Activated naive CD4-positive, alpha-beta T cell treated with anti-CD3 and anti-CD28 coated beads, Interleukin-2, amount 50 U/mL, for 24 hours (primary cell): Measurements from ENCODE around the gene CDC42SE2.
"Not testable (repeated sequence)": the region's sequence is repeated elsewhere in the genome, so short reads cannot be mapped to it uniquely, and the experiment has no call there.

Source experiments
- H3K27ac Mint-ChIP-seq: one replicate; pipeline ENCODE4 v1.8.0; 2021; ENCODE audit warnings: mild to moderate bottlenecking, mixed read lengths
- H3K27me3 Mint-ChIP-seq: one replicate; pipeline ENCODE4 v1.8.0; 2021; ENCODE audit warnings: mixed read lengths
- H3K36me3 Mint-ChIP-seq: one replicate; pipeline ENCODE4 v1.8.0; 2021; ENCODE audit warnings: mixed read lengths
- H3K4me1 Mint-ChIP-seq: one replicate; pipeline ENCODE4 v1.8.0; 2021; ENCODE audit warnings: mixed read lengths
- H3K4me3 Mint-ChIP-seq: one replicate; pipeline ENCODE4 v1.8.0; 2021; ENCODE audit warnings: mild to moderate bottlenecking, mixed read lengths
- H3K9me3 Mint-ChIP-seq: one replicate; pipeline ENCODE4 v1.8.0; 2021; ENCODE audit warnings: mixed read lengths

The CDC42SE2 gene

GRCh38 chr5:131281133-131281867 lies 17.4 kb downstream of the CDC42SE2 start:
- H3K9me3 Mint-ChIP-seq = no peaks in the 10 kb centered on the region
- H3K4me1 Mint-ChIP-seq = peaks cover 81% of the 10 kb centered on the region
- peak overlapping the region; percentile 91 for H3K4me3 Mint-ChIP-seq
- no peaks in the 10 kb centered on the region for H3K27me3 Mint-ChIP-seq
- H3K27ac Mint-ChIP-seq = peak overlapping the region; percentile 94
- peaks cover 4% of the 10 kb centered on the region for H3K36me3 Mint-ChIP-seq

GRCh38 chr5:131281868-131282234 lies 18.0 kb downstream of the CDC42SE2 start:
- Mint-ChIP-seq H3K27ac (peak overlapping the region; percentile 94), H3K9me3 (no peaks in the 10 kb centered on the region), H3K27me3 (no peaks in the 10 kb centered on the region), H3K4me3 (peak overlapping the region; percentile 91), H3K4me1 (peaks cover 87% of the 10 kb centered on the region), H3K36me3 (peaks cover 4% of the 10 kb centered on the region)

- H3K27me3 Mint-ChIP-seq = no peaks in the 10 kb centered on the region
- H3K36me3 Mint-ChIP-seq = peaks cover 4% of the 10 kb centered on the region
- H3K9me3 Mint-ChIP-seq = no peaks in the 10 kb centered on the region
- H3K4me3 Mint-ChIP-seq = peak overlapping the region; percentile 91
- H3K4me1 Mint-ChIP-seq = peaks cover 85% of the 10 kb centered on the region
- peak overlapping the region; percentile 94 for H3K27ac Mint-ChIP-seq
Observed at GRCh38 chr5:131282235-131282634, 18.4 kb downstream of the CDC42SE2 start.

GRCh38 chr5:131285703-131286399 lies 22.0 kb downstream of the CDC42SE2 start:
- peak overlapping the region; percentile 85 for H3K27ac Mint-ChIP-seq
- peak overlapping the region; percentile 20 for H3K4me3 Mint-ChIP-seq
- no peaks in the 10 kb centered on the region for H3K9me3 Mint-ChIP-seq
- H3K27me3 Mint-ChIP-seq = no peaks in the 10 kb centered on the region
- H3K36me3 Mint-ChIP-seq = peaks cover 7% of the 10 kb centered on the region
- peaks cover 76% of the 10 kb centered on the region for H3K4me1 Mint-ChIP-seq

DNA sequence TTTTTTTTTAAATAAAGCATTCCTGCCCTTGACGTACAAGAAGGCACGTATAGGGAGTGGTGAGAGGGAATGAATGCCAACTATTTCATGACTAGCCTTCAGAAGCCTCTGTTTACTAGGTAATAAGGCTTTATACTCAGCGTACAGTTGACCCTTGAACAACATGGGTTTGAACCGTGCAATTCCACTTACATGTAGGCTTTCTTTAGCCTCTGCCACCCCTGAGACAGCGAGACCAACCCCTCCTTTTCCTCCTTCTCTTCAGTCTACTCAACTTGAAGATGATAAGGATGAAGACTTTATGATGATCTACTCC lies 22.5 kb downstream of the CDC42SE2 start:
- Mint-ChIP-seq H3K27ac (peak overlapping the region; percentile 79), H3K27me3 (no peaks in the 10 kb centered on the region), H3K4me3 (no peak overlapping the region), H3K9me3 (no peaks in the 10 kb centered on the region), H3K4me1 (peaks cover 76% of the 10 kb centered on the region), H3K36me3 (peaks cover 7% of the 10 kb centered on the region)

GRCh38 chr5:131288328-131288727 lies 24.5 kb downstream of the CDC42SE2 start:
- H3K27ac Mint-ChIP-seq = peak overlapping the region; percentile 98
- no peaks in the 10 kb centered on the region for H3K27me3 Mint-ChIP-seq
- H3K36me3 Mint-ChIP-seq = peaks cover 8% of the 10 kb centered on the region
- peak overlapping the region; percentile 92 for H3K4me3 Mint-ChIP-seq
- no peaks in the 10 kb centered on the region for H3K9me3 Mint-ChIP-seq
- peaks cover 70% of the 10 kb centered on the region for H3K4me1 Mint-ChIP-seq

- Mint-ChIP-seq H3K36me3 (peaks cover 13% of the 10 kb centered on the region), H3K27ac (peak overlapping the region; percentile 98)
Observed at GRCh38 chr5:131289738-131290137, 25.9 kb downstream of the CDC42SE2 start.

DNA sequence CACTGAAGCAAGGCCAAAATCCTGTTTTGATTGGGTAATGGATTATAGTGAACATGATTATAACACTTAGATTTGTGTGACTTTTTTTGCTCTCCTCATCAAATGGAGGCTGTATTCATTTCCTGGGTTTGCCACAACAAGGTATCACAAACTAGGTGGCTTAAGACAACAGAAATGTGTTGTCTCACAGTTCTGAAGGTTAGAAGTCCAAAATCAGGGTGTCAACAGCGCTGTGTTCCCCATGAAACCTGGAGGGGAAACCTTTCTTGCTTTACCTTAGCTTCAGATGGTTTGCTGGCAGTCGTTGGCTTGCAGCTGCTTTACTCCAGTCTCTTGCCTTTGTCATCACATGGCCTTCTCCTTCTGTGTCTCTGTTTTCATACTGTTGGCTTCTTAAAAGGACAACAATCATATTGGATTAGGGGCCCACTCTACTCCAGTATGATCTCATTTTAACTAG lies 32.4 kb downstream of the CDC42SE2 start:
- peak overlapping the region; percentile 63 for H3K27ac Mint-ChIP-seq
- peak overlapping the region; percentile 61 for H3K4me3 Mint-ChIP-seq
- H3K9me3 Mint-ChIP-seq = no peaks in the 10 kb centered on the region
- peaks cover 73% of the 10 kb centered on the region for H3K4me1 Mint-ChIP-seq
- no peaks in the 10 kb centered on the region for H3K27me3 Mint-ChIP-seq
- H3K36me3 Mint-ChIP-seq = peaks cover 19% of the 10 kb centered on the region

More at GRCh38 chr5:131289738-131290137, 25.9 kb downstream of the CDC42SE2 start:
- Mint-ChIP-seq H3K9me3 (no peaks in the 10 kb centered on the region), H3K4me3 (peak overlapping the region; percentile 92), H3K27me3 (no peaks in the 10 kb centered on the region), H3K4me1 (peaks cover 71% of the 10 kb centered on the region)

DNA sequence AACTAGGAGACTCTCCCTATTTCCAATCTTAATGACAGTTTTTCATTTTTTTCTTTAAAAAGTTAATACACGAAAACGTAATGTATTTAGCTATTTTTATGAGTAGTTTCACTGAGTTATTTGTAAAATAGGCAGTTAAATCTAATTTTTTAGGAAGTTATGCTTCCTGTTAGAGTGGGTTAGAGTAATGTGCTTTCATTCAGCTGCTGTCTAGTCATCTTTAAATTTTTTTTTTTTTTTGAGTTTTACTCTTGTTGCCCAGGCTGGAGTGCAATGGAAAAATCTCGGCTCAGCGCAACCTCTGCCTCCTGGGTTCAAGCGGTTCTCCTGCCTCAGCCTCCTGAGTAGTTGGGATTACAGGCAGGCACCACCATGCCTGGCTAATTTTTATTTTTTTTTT lies 34.0 kb downstream of the CDC42SE2 start:
- no peaks in the 10 kb centered on the region for H3K27me3 Mint-ChIP-seq
- H3K27ac Mint-ChIP-seq = no peak overlapping the region
- H3K9me3 Mint-ChIP-seq = no peaks in the 10 kb centered on the region
- peaks cover 16% of the 10 kb centered on the region for H3K36me3 Mint-ChIP-seq
- H3K4me3 Mint-ChIP-seq = no peak overlapping the region
- H3K4me1 Mint-ChIP-seq = peaks cover 71% of the 10 kb centered on the region

GRCh38 chr5:131299465-131299864 lies 35.6 kb downstream of the CDC42SE2 start:
- H3K4me3 Mint-ChIP-seq = peak overlapping the region; percentile 23

GRCh38 chr5:131302506-131302905 lies 38.7 kb downstream of the CDC42SE2 start:
- peaks cover 12% of the 10 kb centered on the region for H3K36me3 Mint-ChIP-seq
- peak overlapping the region; percentile 8 for H3K4me3 Mint-ChIP-seq
- peak overlapping the region; percentile 38 for H3K27ac Mint-ChIP-seq
- H3K9me3 Mint-ChIP-seq = no peaks in the 10 kb centered on the region
- H3K4me1 Mint-ChIP-seq = peaks cover 71% of the 10 kb centered on the region
- no peaks in the 10 kb centered on the region for H3K27me3 Mint-ChIP-seq

More at GRCh38 chr5:131299465-131299864, 35.6 kb downstream of the CDC42SE2 start:
- no peaks in the 10 kb centered on the region for H3K9me3 Mint-ChIP-seq
- no peaks in the 10 kb centered on the region for H3K27me3 Mint-ChIP-seq
- peak overlapping the region; percentile 98 for H3K27ac Mint-ChIP-seq
- H3K4me1 Mint-ChIP-seq = peaks cover 73% of the 10 kb centered on the region
- peaks cover 16% of the 10 kb centered on the region for H3K36me3 Mint-ChIP-seq

DNA sequence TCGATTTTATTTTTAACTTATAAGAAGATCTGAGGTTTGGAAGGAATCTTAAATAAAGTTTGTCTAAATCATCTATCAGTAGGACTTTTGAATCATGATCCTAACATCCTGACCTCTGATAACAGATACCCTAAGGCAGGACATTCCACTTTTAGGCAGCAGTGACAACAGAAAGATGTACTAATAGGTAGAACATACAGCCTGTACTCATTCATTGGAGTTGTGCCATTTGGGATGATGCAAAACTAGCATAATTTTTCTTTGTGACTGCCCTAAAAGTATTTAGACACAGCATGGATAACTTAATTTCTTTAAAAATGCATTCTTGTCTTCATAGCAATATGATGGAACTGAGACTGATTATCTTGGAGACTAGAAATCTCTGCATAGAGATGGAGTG lies 39.7 kb downstream of the CDC42SE2 start:
- H3K4me1 Mint-ChIP-seq = peaks cover 75% of the 10 kb centered on the region
- peak overlapping the region; percentile 1 for H3K27ac Mint-ChIP-seq
- peaks cover 14% of the 10 kb centered on the region for H3K36me3 Mint-ChIP-seq
- peak overlapping the region; percentile 17 for H3K4me3 Mint-ChIP-seq
- no peaks in the 10 kb centered on the region for H3K9me3 Mint-ChIP-seq
- H3K27me3 Mint-ChIP-seq = no peaks in the 10 kb centered on the region

DNA sequence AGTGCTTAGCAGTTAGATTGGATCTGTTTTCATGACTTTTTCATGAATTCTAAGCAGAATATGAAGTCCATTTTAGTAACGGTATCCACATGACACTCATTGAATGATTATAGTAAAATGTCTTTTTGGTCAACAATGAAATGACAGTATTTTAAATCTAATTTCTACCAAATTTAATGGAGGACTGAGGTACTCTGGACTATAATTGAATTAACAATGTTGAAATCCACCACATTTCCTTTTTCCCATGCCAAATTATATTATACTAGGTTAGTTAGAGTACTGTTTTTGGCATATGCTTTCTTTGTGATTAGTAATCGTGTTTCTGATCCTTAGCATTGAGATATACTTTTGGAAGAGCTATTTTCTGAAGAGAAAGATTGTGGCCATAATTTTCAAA lies 40.6 kb downstream of the CDC42SE2 start:
- Mint-ChIP-seq H3K36me3 (peaks cover 12% of the 10 kb centered on the region), H3K27me3 (no peaks in the 10 kb centered on the region), H3K4me1 (peaks cover 69% of the 10 kb centered on the region), H3K4me3 (peak overlapping the region; percentile 27), H3K27ac (peak overlapping the region; percentile 95), H3K9me3 (no peaks in the 10 kb centered on the region)

DNA sequence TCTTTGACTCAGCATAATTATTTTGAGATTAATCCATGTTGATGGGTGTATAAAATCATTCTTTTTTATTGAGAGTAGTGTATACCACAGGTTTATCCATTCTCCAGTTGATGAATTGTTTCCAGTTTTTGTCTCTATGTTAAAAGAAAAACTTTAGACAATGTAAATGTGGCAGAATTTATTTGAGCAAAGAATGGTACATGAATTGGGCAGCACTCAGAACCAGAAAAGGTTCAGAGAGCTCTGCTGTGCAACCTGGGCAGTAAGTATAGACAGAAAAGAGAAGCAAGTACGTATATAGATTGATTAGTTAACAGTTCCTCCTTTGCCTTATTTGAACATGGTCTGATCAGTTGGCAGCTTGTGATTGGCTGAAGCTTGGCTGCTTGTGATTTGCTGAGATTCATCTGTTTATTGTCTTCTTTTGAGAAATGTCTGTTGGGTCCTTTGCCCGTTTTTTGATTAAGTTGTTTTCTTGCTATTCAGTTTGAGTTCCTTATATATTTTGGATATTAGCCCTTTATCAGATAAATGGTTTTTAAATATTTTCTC lies 41.4 kb downstream of the CDC42SE2 start:
- Mint-ChIP-seq H3K4me1 (peaks cover 68% of the 10 kb centered on the region), H3K9me3 (no peaks in the 10 kb centered on the region), H3K36me3 (peaks cover 11% of the 10 kb centered on the region), H3K27me3 (no peaks in the 10 kb centered on the region), H3K27ac (peak overlapping the region; percentile 86), H3K4me3 (peak overlapping the region; percentile 43)

DNA sequence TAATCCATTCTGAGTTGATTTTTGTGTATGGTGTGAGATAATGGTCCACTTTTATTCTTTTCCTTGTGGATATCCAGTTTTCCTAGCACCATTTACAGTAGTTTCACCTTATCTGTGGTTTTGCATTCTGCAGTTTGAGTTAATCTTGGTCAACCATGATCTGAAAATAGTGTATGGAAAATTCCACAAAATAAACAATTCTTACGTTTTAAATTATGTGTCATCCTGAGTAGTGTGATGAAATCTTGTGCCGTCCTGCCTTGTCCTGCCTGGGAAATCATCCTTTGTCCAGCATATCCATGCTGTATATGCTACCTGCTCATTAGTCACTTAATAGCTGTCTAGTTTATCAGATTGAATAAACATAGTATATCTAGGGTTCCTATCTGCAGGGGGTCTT lies 42.1 kb downstream of the CDC42SE2 start:
- H3K27me3 Mint-ChIP-seq = no peaks in the 10 kb centered on the region
- no peaks in the 10 kb centered on the region for H3K9me3 Mint-ChIP-seq
- H3K4me3 Mint-ChIP-seq = peak overlapping the region; percentile 43
- peak overlapping the region; percentile 60 for H3K27ac Mint-ChIP-seq
- H3K36me3 Mint-ChIP-seq = peaks cover 9% of the 10 kb centered on the region
- peaks cover 71% of the 10 kb centered on the region for H3K4me1 Mint-ChIP-seq

- peak overlapping the region; percentile 78 for H3K4me3 Mint-ChIP-seq
- H3K27ac Mint-ChIP-seq = peak overlapping the region; percentile 98
- H3K36me3 Mint-ChIP-seq = peaks cover 18% of the 10 kb centered on the region
- not testable (repeated sequence) for H3K9me3 Mint-ChIP-seq, H3K27me3 Mint-ChIP-seq
- peaks cover 87% of the 10 kb centered on the region for H3K4me1 Mint-ChIP-seq
Observed at GRCh38 chr5:131312235-131312772, 48.5 kb downstream of the CDC42SE2 start.
